Daoy (cell line): ENCODE results near the gene SLC2A2. TPM values are rescaled to one million over a fixed set of nuclear protein-coding genes. Genes with fewer than 3 reads are reported as not detected.

ENCODE experiments used
- total RNA-seq: library from RNA; depleted of rRNA; stranded (reverse); fragments of >200 nt; shearing (Covaris generic); gene quantifications from 2 replicates; pipeline ENCODE4 v1.2.3, GENCODE V29; 2014; rRNA removed

Gene SLC2A2
- total RNA-seq, 1 experiment from 2014 or later, result not detected

Other genes starting within 250 kb of the SLC2A2 start
- 114 and 150 TPM in 2 replicates for gene RPL22L1, start 156.5 kb downstream of the SLC2A2 start, total RNA-seq
- 8.2 and 28.8 TPM in 2 replicates for gene EIF5A2, start 118.1 kb downstream of the SLC2A2 start, total RNA-seq